Measurements from ENCODE around the gene PI4KB.

The PI4KB gene

GRCh38 chr1:151315565-151316235, 11.5 kb downstream of the PI4KB start:
- Histone ChIP-seq H3K27me3 (ENCODE audit: control insufficient read depth, low read length) (no peaks in the 10 kb centered on the region), H4K20me1 (ENCODE audit: control insufficient read depth, insufficient read depth, low read depth, low read length) (no peaks in the 10 kb centered on the region), H3K27ac (ENCODE audit: low read depth, low read length) (no peak overlapping the region), H3F3A (ENCODE audit: control insufficient read depth, insufficient read depth) (no peaks in the 10 kb centered on the region), H3K79me2 (ENCODE audit: control insufficient read depth, low read length) (peaks cover 10% of the 10 kb centered on the region), H3K4me3 (ENCODE audit: low read length) (no peak overlapping the region), H3K9me2 (replicated peaks; ENCODE audit: control insufficient read depth, low read length) (no peaks in the 10 kb centered on the region), H3K4me2 (ENCODE audit: low read length) (no peak overlapping the region), H3K9me3 (ENCODE audit: control insufficient read depth, insufficient read depth, low read length) (no peaks in the 10 kb centered on the region), H3K4me1 (ENCODE audit: control insufficient read depth, low read length) (no peaks in the 10 kb centered on the region), H3K36me3 (ENCODE audit: control insufficient read depth, low read length) (peaks cover 72% of the 10 kb centered on the region)
- TF ChIP-seq CTCF (IDR thresholded peaks at IDR 0.05; ENCODE audit: low read depth, low read length, poor library complexity, severe bottlenecking), result no peak
- TF ChIP-seq EZH2phosphoT487 (IDR thresholded peaks at IDR 0.05; ENCODE audit: borderline replicate concordance, low read length), result no peak

GRCh38 chr1:151314137-151314875, 12.9 kb downstream of the PI4KB start:
- no peaks in the 10 kb centered on the region for H3K27me3 ChIP-seq (ENCODE audit: control insufficient read depth, low read length)
- no peaks in the 10 kb centered on the region for H3F3A ChIP-seq (ENCODE audit: control insufficient read depth, insufficient read depth)
- H3K4me1 ChIP-seq (ENCODE audit: control insufficient read depth, low read length), result no peaks in the 10 kb centered on the region
- H3K79me2 ChIP-seq (ENCODE audit: control insufficient read depth, low read length), result peaks cover 9% of the 10 kb centered on the region
- TF ChIP-seq EZH2phosphoT487 (IDR thresholded peaks at IDR 0.05; ENCODE audit: borderline replicate concordance, low read length), result no peak
- TF ChIP-seq CTCF (IDR thresholded peaks at IDR 0.05; ENCODE audit: low read depth, low read length, poor library complexity, severe bottlenecking), result no peak
- H3K9me2 ChIP-seq (replicated peaks; ENCODE audit: control insufficient read depth, low read length), result no peaks in the 10 kb centered on the region
- H3K9me3 ChIP-seq (ENCODE audit: control insufficient read depth, insufficient read depth, low read length), result no peaks in the 10 kb centered on the region
- H4K20me1 ChIP-seq (ENCODE audit: control insufficient read depth, insufficient read depth, low read depth, low read length), result no peaks in the 10 kb centered on the region
- no peak overlapping the region for H3K27ac ChIP-seq (ENCODE audit: low read depth, low read length)
- H3K36me3 ChIP-seq (ENCODE audit: control insufficient read depth, low read length), result peaks cover 75% of the 10 kb centered on the region
- H3K4me3 ChIP-seq (ENCODE audit: low read length), result no peak overlapping the region
- H3K4me2 ChIP-seq (ENCODE audit: low read length), result no peak overlapping the region

- Histone ChIP-seq H4K20me1 (ENCODE audit: control insufficient read depth, insufficient read depth, low read depth, low read length) (no peaks in the 10 kb centered on the region), H3F3A (ENCODE audit: control insufficient read depth, insufficient read depth) (no peaks in the 10 kb centered on the region), H3K4me1 (ENCODE audit: control insufficient read depth, low read length) (no peaks in the 10 kb centered on the region), H3K4me2 (ENCODE audit: low read length) (no peak overlapping the region), H3K79me2 (ENCODE audit: control insufficient read depth, low read length) (peaks cover 5% of the 10 kb centered on the region; the same call in 1 of the 2 replicates), H3K36me3 (ENCODE audit: control insufficient read depth, low read length) (peaks cover 71% of the 10 kb centered on the region), H3K9me2 (replicated peaks; ENCODE audit: control insufficient read depth, low read length) (no peaks in the 10 kb centered on the region), H3K27me3 (ENCODE audit: control insufficient read depth, low read length) (no peaks in the 10 kb centered on the region), H3K4me3 (ENCODE audit: low read length) (no peak overlapping the region), H3K9me3 (ENCODE audit: control insufficient read depth, insufficient read depth, low read length) (no peaks in the 10 kb centered on the region), H3K27ac (ENCODE audit: low read depth, low read length) (no peak overlapping the region)
- TF ChIP-seq CTCF (IDR thresholded peaks at IDR 0.05; ENCODE audit: low read depth, low read length, poor library complexity, severe bottlenecking) (no peak), EZH2phosphoT487 (IDR thresholded peaks at IDR 0.05; ENCODE audit: borderline replicate concordance, low read length) (no peak)
Observed at GRCh38 chr1:151313501-151313900, 13.7 kb downstream of the PI4KB start.
